ENCODE measurements around the gene UBXN7.
A peak's percentile ranks its signal among the peaks of the same experiment; 100 is the strongest.
"Not testable (repeated sequence)": the region's sequence is repeated elsewhere in the genome, so short reads cannot be mapped to it uniquely, and the experiment has no call there.

The UBXN7 gene

GRCh38 chr3:196354132-196354531, 78.1 kb downstream of the UBXN7 start:
- no peak for DNase-seq (ENCODE audit: low read depth)

- DNase-seq (ENCODE audit: low read depth), result no peak
Measured at GRCh38 chr3:196351541-196351940, 80.7 kb downstream of the UBXN7 start.

GRCh38 chr3:196350067-196350466, 82.2 kb downstream of the UBXN7 start:
- no peak for DNase-seq (ENCODE audit: low read depth)

- DNase-seq (ENCODE audit: low read depth), result no peak
Measured at GRCh38 chr3:196348698-196349097, 83.5 kb downstream of the UBXN7 start.

GRCh38 chr3:196344663-196345062, 87.6 kb downstream of the UBXN7 start:
- DNase-seq (ENCODE audit: low read depth), result no peak

- DNase-seq (ENCODE audit: low read depth), result not testable (repeated sequence)
Measured at GRCh38 chr3:196343917-196344316, 88.3 kb downstream of the UBXN7 start.

GRCh38 chr3:196341137-196341536, 91.1 kb downstream of the UBXN7 start:
- no peak for DNase-seq (ENCODE audit: low read depth)

- no peak for DNase-seq (ENCODE audit: low read depth)
Measured at GRCh38 chr3:196340466-196340865, 91.8 kb downstream of the UBXN7 start.

- DNase-seq (ENCODE audit: low read depth), result no peak
Measured at GRCh38 chr3:196339493-196340254, 92.6 kb downstream of the UBXN7 start.

- DNase-seq (ENCODE audit: low read depth), result no peak
Measured at GRCh38 chr3:196339044-196339443, 93.2 kb downstream of the UBXN7 start.

- DNase-seq (ENCODE audit: low read depth), result no peak
Measured at GRCh38 chr3:196336319-196337145, 95.7 kb downstream of the UBXN7 start.

GRCh38 chr3:196335503-196335948, 96.7 kb downstream of the UBXN7 start:
- no peak for DNase-seq (ENCODE audit: low read depth)

- no peak for DNase-seq (ENCODE audit: low read depth)
Measured at GRCh38 chr3:196334982-196335381, 97.2 kb downstream of the UBXN7 start.

- no peak for DNase-seq (ENCODE audit: low read depth)
Measured at GRCh38 chr3:196332168-196332567, 100.1 kb downstream of the UBXN7 start.

GRCh38 chr3:196327405-196327804, 104.8 kb downstream of the UBXN7 start:
- DNase-seq (ENCODE audit: low read depth), result no peak

- no peak for DNase-seq (ENCODE audit: low read depth)
Measured at GRCh38 chr3:196326936-196327335, 105.3 kb downstream of the UBXN7 start.

- DNase-seq (ENCODE audit: low read depth), result no peak
Measured at GRCh38 chr3:196323691-196324090, 108.5 kb downstream of the UBXN7 start.

GRCh38 chr3:196323016-196323415, 109.2 kb downstream of the UBXN7 start:
- no peak for DNase-seq (ENCODE audit: low read depth)

GRCh38 chr3:196321162-196321561, 111.1 kb downstream of the UBXN7 start:
- DNase-seq (ENCODE audit: low read depth), result no peak

- DNase-seq (ENCODE audit: low read depth), result no peak
Measured at GRCh38 chr3:196320137-196320536, 112.1 kb downstream of the UBXN7 start.

GRCh38 chr3:196317687-196318467, 114.3 kb downstream of the UBXN7 start, which contains the start of gene DYNLT2B:
TSS of gene DYNLT2B (minus strand) at chr3:196318240. CDS start at chr3:196318152, 88 bp downstream.
- DNase-seq (ENCODE audit: low read depth), result peak; percentile 65
